ENCODE results near the gene IQSEC1.

IQSEC1 gene

GRCh38 chr3:12984023-12984823, 89.0 kb downstream of the IQSEC1 start:
- DNase-seq = peak in 12 of 14 donors; percentile 32 to 70 (median 48)

GRCh38 chr3:12983319-12983718, 89.9 kb downstream of the IQSEC1 start:
- DNase-seq = peak in 1 of 14 donors; percentile 16

- DNase-seq = no peak
Observed at GRCh38 chr3:12982619-12983101, 90.6 kb downstream of the IQSEC1 start.

- no peak for DNase-seq
Observed at GRCh38 chr3:12981306-12982275, 91.6 kb downstream of the IQSEC1 start.

GRCh38 chr3:12980596-12981290, 92.5 kb downstream of the IQSEC1 start:
- no peak for DNase-seq

GRCh38 chr3:12979947-12980487, 93.2 kb downstream of the IQSEC1 start:
- no peak for DNase-seq

- DNase-seq = no peak
Observed at GRCh38 chr3:12979151-12979946, 93.9 kb downstream of the IQSEC1 start.

- DNase-seq = no peak
Observed at GRCh38 chr3:12978682-12979081, 94.5 kb downstream of the IQSEC1 start.

GRCh38 chr3:12977117-12977808, 96.0 kb downstream of the IQSEC1 start:
- DNase-seq = no peak

GRCh38 chr3:12975748-12976522, 97.3 kb downstream of the IQSEC1 start:
- no peak for DNase-seq

GRCh38 chr3:12974819-12975218, 98.4 kb downstream of the IQSEC1 start:
- DNase-seq = peak in 1 of 14 donors; percentile 17

- no peak for DNase-seq
Observed at GRCh38 chr3:12974334-12974733, 98.9 kb downstream of the IQSEC1 start.

- no peak for DNase-seq
Observed at GRCh38 chr3:12973827-12974226, 99.4 kb downstream of the IQSEC1 start.

- no peak for DNase-seq
Observed at GRCh38 chr3:12972781-12973702, 100.2 kb downstream of the IQSEC1 start.

- DNase-seq = no peak
Observed at GRCh38 chr3:12972043-12972442, 101.2 kb downstream of the IQSEC1 start.

GRCh38 chr3:12970684-12971083, 102.5 kb downstream of the IQSEC1 start:
- DNase-seq = peak in 1 of 14 donors; percentile 34

GRCh38 chr3:12969486-12969885, 103.7 kb downstream of the IQSEC1 start:
- peak in 2 of 14 donors; percentile 15 to 36 for DNase-seq

- no peak for DNase-seq
Observed at GRCh38 chr3:12968541-12968940, 104.7 kb downstream of the IQSEC1 start.

All from C1 segment of cervical spinal cord (tissue), 14 donors.